ENCODE measurements around the gene TMPRSS3.

Gene TMPRSS3

GRCh38 chr21:42395905-42396651, at the start of gene TMPRSS3:
TMPRSS3 (minus strand) TSS chr21:42396052; CDS start chr21:42395417, 635 bp downstream.
- no peak for DNase-seq

- no peak for DNase-seq
Observed at GRCh38 chr21:42445311-42445710, 49.5 kb upstream of the TMPRSS3 start.

GRCh38 chr21:42444745-42445059, 48.9 kb upstream of the TMPRSS3 start:
- DNase-seq: no peak

- no peak for DNase-seq
Observed at GRCh38 chr21:42443876-42444744, 48.3 kb upstream of the TMPRSS3 start.

GRCh38 chr21:42443181-42443785, 47.4 kb upstream of the TMPRSS3 start:
- no peak for DNase-seq

- DNase-seq: no peak
Observed at GRCh38 chr21:42441963-42442362, 46.1 kb upstream of the TMPRSS3 start.

GRCh38 chr21:42440187-42440792, 44.4 kb upstream of the TMPRSS3 start:
- DNase-seq: no peak

GRCh38 chr21:42439284-42440186, 43.7 kb upstream of the TMPRSS3 start:
- peak; percentile 63 for DNase-seq

- no peak for DNase-seq
Observed at GRCh38 chr21:42438316-42439205, 42.7 kb upstream of the TMPRSS3 start.

- DNase-seq: no peak
Observed at GRCh38 chr21:42437786-42438185, 41.9 kb upstream of the TMPRSS3 start.

- no peak for DNase-seq
Observed at GRCh38 chr21:42436914-42437313, 41.1 kb upstream of the TMPRSS3 start.

- no peak for DNase-seq
Observed at GRCh38 chr21:42435833-42436232, 40.0 kb upstream of the TMPRSS3 start.

GRCh38 chr21:42435401-42435800, 39.5 kb upstream of the TMPRSS3 start:
- DNase-seq: no peak

- no peak for DNase-seq
Observed at GRCh38 chr21:42434884-42435283, 39.0 kb upstream of the TMPRSS3 start.

- no peak for DNase-seq
Observed at GRCh38 chr21:42433946-42434551, 38.2 kb upstream of the TMPRSS3 start.

GRCh38 chr21:42432695-42433094, 36.8 kb upstream of the TMPRSS3 start:
- DNase-seq: no peak

GRCh38 chr21:42431196-42431595, 35.3 kb upstream of the TMPRSS3 start:
- DNase-seq: no peak

GRCh38 chr21:42430521-42430920, 34.7 kb upstream of the TMPRSS3 start:
- DNase-seq: no peak

- no peak for DNase-seq
Observed at GRCh38 chr21:42429856-42430255, 34.0 kb upstream of the TMPRSS3 start.

- DNase-seq: no peak
Observed at GRCh38 chr21:42429021-42429420, 33.2 kb upstream of the TMPRSS3 start.

Data from activated CD8-positive, alpha-beta memory T cell treated with anti-CD3 and anti-CD28 coated beads, Interleukin-2, amount 50 U/mL, for 4 hours (primary cell).